CD4-positive, alpha-beta T cell treated with Interferon gamma for 1 hour (primary cell): ENCODE results near the gene RFESD.
"Not testable (repeated sequence)": the region's sequence is repeated elsewhere in the genome, so short reads cannot be mapped to it uniquely, and the experiment has no call there.

Experiments
- DNase-seq: peaks from one replicate; pipeline ENCODE4 v3.0.0-alpha.2; 2020

Gene RFESD

DNA sequence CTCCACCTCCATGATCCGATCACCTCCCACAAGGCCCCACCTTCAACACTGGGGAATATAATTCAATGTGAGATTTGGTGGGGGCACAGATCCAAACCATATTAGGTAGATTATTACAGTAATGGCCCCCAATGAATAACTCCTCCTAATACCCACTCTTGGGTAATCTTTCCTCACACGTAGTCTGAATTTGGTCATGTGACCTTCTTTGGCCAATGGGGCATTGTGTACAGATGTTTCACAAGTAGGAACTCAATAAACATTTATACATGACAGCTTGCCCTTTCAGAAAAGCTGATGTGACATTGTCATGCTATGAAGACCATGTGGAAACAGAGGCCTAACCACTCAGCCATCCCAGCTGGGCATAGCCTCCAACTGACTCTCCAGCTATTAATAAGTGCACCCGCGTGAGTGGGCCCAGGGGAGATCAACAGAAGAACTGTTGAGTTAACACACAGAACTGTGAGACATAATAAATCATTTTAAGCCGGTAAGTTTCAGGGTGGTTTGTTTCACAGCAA lies 16.1 kb upstream of the RFESD start:
- DNase-seq, result no peak

DNA sequence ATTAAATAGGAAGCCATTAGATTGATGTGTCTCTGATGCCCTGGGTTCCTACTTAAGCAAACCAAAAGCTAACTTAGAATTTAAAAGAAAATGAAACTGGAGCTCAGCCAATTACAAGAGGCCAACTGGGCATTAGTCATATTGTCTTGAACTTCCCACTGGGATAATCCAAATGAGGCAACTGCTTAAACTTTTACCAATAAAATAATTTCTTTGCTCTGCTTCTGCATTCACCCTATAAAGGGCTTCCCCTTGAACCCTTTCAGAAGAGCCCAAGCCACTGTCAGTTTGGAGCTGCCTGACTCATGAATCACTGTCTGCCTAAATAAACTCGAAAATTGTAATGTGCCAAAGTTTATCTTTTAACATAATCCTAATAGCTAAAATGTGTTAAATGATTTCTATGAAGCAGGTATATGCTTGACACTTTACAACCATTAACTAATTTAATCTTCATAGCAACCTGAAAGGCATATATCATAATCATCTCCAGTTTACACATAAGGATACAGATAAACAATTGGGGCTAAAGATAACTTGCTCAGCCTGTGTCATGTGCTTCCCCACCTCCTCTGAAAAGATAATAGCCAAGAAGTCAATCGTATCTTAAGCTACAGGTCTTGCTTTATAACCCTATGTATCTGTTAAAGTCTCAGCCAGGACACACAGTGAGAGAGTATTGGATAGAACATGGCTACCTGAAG lies 15.2 kb upstream of the RFESD start:
- no peak for DNase-seq

DNA sequence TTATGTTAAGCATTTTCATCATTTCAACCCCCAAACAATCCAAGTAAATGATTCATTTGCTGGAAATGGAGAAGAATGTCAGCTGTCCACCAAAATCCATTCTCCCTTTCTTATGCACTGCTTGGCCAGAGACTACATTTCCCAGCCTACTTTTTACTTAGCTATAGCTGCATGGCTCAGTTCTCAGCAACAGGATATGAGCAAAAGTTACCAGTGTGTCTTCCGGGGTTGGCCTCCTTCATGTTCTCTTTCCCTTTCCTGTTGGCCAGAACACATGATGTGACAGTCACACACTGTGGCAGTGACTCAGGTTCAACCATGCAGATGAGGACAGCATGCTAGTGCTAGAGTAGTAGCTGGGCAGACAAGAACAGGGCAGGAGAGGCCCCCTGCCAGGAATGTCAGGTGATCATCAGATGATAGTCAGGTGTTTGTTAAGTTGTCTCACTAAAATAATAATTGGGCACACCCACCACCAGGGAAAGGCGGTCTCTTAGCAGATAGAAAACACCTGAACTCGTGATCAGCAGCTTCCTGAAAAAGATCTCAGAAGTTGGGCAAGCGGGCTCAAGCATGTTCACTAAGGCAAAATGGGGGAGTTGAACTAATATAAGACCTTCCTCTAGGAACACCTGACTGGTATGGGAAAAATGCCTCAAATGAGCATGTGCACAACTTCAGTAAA lies 14.4 kb upstream of the RFESD start:
- DNase-seq, result peak; percentile 69

- DNase-seq, result not testable (repeated sequence)
Observed at GRCh38 chr5:95632942-95633341, 13.6 kb upstream of the RFESD start.

DNA sequence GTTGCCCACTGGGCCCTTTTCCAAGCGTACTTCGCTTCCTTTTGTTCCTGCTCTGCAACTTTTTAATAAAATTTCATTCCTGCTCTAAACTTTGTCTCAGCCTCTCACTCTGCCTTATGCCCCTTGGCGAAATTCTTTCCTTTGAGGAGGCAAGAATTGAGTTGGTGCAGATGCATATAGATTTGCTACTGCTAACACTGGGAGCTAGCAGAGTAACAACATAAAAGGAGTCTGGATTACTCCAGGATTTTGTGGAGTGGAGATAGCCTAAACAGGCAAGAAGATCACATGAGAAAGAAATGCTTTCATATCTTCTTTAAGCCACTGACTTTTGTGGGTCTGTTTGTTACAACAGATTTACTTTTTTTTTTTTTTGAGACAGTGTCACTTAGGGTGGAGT lies 12.9 kb upstream of the RFESD start:
- no peak for DNase-seq

- DNase-seq, result no peak
Observed at GRCh38 chr5:95634081-95634480, 12.5 kb upstream of the RFESD start.

DNA sequence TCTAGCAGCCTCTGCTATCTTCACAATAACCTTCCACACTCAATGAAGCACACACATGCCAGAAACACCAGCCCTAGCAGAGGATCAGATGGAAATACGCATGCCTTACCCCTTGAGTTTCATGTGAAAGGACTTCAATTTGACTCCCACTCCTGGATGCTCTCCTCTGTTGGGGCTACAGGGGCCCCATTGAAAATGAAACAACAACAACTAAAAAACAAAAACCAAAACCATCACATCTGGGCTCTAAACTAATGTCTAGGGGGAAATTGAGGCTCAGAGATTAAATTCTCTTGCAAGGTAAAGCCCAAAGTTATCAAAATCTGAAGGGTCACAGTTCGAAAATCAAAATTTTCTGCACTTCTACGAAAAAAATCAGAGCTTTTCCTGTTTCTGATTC lies 7.9 kb upstream of the RFESD start:
- no peak for DNase-seq

- no peak for DNase-seq
Observed at GRCh38 chr5:95641741-95642220, 4.8 kb upstream of the RFESD start.

GRCh38 chr5:95643152-95643551 lies 3.4 kb upstream of the RFESD start:
- DNase-seq, result no peak

DNA sequence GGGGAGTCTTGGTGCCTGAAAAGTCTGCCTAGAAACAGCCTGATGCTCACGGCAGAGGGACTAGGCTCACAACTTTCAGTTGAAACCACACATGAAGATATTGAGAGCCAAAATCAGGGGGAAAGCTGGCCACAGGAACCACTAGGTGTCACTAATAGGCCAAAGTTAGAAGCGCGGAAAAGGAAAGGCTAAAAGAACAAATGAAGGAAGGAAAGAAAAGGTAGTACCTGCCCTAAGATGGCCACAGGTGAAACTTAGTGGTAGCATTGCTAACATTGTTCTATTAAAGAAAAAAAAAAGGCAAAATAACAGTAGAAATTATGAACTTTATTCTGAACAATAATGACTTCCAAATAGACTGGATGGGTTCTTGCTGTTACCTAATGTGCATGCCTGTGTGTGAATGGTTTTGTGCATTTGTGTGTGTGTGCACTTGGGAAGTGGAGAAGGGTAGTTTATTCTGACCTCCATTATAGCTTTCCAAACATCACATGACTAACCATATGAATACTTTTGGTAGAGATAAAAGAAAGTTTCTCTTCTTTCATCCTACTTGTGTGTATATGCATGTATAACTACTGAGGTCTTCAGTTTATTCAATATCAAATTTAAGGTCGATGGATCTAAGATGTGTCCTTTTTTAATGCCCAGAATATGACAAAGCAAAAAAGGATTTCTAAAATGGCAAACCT lies 2.1 kb upstream of the RFESD start:
- DNase-seq, result peak; percentile 26

- DNase-seq, result not testable (repeated sequence)
Observed at GRCh38 chr5:95646226-95646568, 380 bp upstream of the RFESD start.

DNA sequence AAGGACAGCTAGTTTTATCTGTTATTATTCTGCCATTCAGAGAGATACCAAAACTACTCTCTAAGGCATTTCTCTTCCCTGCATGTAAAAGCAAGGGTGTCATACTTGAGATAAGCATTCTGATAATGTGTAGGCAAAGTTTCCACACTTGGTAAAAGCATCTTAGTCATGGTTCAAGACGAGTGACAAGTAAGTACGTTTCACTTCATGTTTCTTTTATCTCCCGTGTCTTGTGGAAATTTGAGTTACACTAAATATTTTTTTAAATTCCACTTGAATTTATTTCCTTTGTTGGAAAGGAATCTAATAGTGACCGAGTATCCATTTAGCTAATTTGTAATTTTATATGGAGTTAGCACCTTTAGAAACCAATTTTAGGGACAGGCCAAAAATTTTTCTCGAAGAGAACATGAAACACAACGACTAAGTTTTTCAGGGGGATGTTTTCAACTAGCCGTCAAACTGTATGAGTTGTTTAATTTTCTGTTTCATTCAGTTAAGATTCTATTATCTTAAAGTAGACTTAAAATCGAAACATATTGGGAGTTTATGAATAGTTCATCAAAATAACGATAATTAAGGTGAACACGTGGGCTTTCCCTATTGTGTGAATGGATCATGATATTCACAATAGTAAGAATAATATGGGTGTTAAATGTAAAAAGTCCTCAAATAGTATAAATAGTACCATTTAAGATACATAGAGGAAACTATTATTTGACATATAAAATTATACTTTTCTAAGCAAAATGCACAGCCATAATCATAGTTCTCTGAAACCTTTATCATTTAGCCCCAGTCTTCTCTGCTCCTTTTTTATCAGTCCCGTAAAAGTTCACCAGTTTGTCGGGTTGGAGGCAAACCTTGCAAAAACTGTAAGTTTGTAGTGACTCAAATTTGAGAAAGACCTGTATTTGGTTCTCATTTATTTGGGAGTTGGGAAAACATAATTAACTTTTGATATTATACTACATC lies 1.6 kb downstream of the RFESD start:
- DNase-seq, result no peak

- no peak for DNase-seq
Observed at GRCh38 chr5:95649274-95649673, 2.7 kb downstream of the RFESD start.

- DNase-seq, result no peak
Observed at GRCh38 chr5:95649842-95650620, 3.5 kb downstream of the RFESD start.

- DNase-seq, result no peak
Observed at GRCh38 chr5:95652849-95653248, 6.3 kb downstream of the RFESD start.

GRCh38 chr5:95654196-95654595 lies 7.6 kb downstream of the RFESD start:
- no peak for DNase-seq

DNA sequence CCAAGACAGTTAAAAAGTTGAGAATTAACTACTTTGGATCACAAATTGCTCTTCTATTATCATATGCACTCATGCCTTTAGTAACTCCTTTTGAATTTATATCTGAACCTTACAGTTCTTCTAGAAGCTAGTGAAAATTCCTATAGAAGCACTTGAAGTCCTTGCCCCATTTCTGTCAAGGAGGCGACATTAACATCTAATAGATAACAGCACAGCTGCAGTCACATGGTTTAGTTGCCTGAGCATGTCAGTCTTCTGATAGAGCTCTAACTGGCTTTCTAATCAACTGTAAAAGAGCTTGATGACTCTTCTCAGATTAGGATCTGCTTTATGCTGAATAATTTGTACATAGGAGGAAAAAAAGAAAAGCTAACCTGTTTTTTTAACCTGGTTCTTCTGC lies 9.0 kb downstream of the RFESD start:
- DNase-seq, result no peak

- no peak for DNase-seq
Observed at GRCh38 chr5:95660060-95660459, 13.5 kb downstream of the RFESD start.

DNA sequence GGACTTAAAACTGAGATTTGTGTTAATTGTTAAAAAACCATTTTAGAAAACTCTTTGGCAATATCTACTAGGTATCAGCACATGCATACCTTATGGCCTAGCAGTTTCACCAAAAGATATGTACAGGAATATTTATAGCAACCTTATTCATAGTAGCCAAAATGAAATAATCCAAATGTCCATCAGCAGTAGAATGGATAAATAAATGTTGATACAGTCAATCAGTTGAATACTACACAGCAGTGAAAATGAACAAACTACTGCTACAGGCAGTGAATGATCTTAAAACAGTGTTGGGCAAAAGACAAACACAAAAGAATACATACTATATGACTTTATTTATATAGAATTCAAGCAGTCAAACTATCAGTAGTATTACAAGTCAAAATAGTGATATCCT lies 16.4 kb downstream of the RFESD start:
- DNase-seq, result no peak

DNA sequence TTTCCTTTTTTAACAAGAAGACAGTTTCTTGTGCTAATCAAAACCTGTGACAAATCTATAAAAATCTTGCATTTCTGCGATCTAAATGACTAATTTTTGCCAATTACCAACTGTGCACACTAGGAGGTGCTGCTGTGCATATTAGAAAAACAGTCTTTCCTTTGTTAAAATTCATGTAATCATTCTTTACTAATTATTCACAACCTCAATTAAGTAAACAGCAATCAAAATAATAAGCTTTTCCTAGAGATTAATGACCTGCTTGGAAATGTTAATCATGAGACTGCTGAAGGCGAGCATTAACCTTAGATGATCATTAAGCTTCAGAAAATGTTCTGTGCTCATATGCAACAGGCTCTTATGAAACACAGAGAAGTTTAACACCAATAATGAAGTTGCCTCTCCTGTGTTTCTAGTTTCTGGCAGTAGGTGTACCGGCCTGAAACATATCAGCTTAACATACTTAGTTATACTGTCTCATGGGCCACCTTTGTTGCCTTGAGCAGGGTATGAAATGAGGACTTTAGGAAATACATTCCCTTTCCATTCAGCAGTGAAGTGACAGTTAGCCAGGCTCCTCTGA lies 17.7 kb downstream of the RFESD start:
- DNase-seq, result no peak

GRCh38 chr5:95667061-95667618 lies 20.6 kb downstream of the RFESD start:
- DNase-seq, result no peak
